Measurements from ENCODE around the gene WNT4.
A peak's percentile ranks its signal among the peaks of the same experiment; 100 is the strongest.

WNT4 gene

GRCh38 chr1:22078133-22078532 lies 64.8 kb downstream of the WNT4 start:
- ATAC-seq (ENCODE audit: low read depth) (no peak), DNase-seq (ENCODE audit: low spot score in 2 of 2) (no peak)
- peaks cover 34% of the 10 kb centered on the region for H3K36me3 Mint-ChIP-seq
- no peaks in the 10 kb centered on the region for H3K9me3 Mint-ChIP-seq
- H3K4me1 Mint-ChIP-seq, result peaks cover 49% of the 10 kb centered on the region
- H3K27me3 Mint-ChIP-seq, result no peaks in the 10 kb centered on the region
- peak overlapping the region; percentile 35 for H3K27ac Mint-ChIP-seq
- H3K4me3 Mint-ChIP-seq, result no peak overlapping the region

- Mint-ChIP-seq H3K4me1 (peaks cover 49% of the 10 kb centered on the region), H3K36me3 (peaks cover 34% of the 10 kb centered on the region), H3K4me3 (no peak overlapping the region), H3K27me3 (no peaks in the 10 kb centered on the region), H3K9me3 (no peaks in the 10 kb centered on the region), H3K27ac (peak overlapping the region; percentile 35)
- DNase-seq (ENCODE audit: low spot score in 2 of 2) (no peak), ATAC-seq (ENCODE audit: low read depth) (no peak)
Measured at GRCh38 chr1:22077728-22078127, 65.2 kb downstream of the WNT4 start.

GRCh38 chr1:22076346-22076745 lies 66.6 kb downstream of the WNT4 start:
- no peak for ATAC-seq (ENCODE audit: low read depth)
- H3K4me3 Mint-ChIP-seq, result peak overlapping the region; percentile 66
- H3K36me3 Mint-ChIP-seq, result peaks cover 26% of the 10 kb centered on the region

GRCh38 chr1:22075718-22076117 lies 67.2 kb downstream of the WNT4 start:
- Mint-ChIP-seq H3K9me3 (no peaks in the 10 kb centered on the region), H3K27ac (peak overlapping the region; percentile 59), H3K4me1 (peaks cover 51% of the 10 kb centered on the region), H3K36me3 (peaks cover 26% of the 10 kb centered on the region), H3K4me3 (peak overlapping the region; percentile 66), H3K27me3 (no peaks in the 10 kb centered on the region)
- DNase-seq (ENCODE audit: low spot score in 2 of 2) (no peak), ATAC-seq (ENCODE audit: low read depth) (peak; percentile 59)

More at GRCh38 chr1:22076346-22076745, 66.6 kb downstream of the WNT4 start:
- no peaks in the 10 kb centered on the region for H3K27me3 Mint-ChIP-seq
- peaks cover 50% of the 10 kb centered on the region for H3K4me1 Mint-ChIP-seq
- DNase-seq (ENCODE audit: low spot score in 2 of 2), result no peak
- no peaks in the 10 kb centered on the region for H3K9me3 Mint-ChIP-seq
- H3K27ac Mint-ChIP-seq, result peak overlapping the region; percentile 59

- DNase-seq (ENCODE audit: low spot score in 2 of 2) (no peak), ATAC-seq (ENCODE audit: low read depth) (peak; percentile 42)
- no peaks in the 10 kb centered on the region for H3K27me3 Mint-ChIP-seq
- H3K36me3 Mint-ChIP-seq, result peaks cover 29% of the 10 kb centered on the region
- H3K4me3 Mint-ChIP-seq, result peak overlapping the region; percentile 51
- no peaks in the 10 kb centered on the region for H3K9me3 Mint-ChIP-seq
- peak overlapping the region; percentile 81 for H3K27ac Mint-ChIP-seq
- H3K4me1 Mint-ChIP-seq, result peaks cover 52% of the 10 kb centered on the region
Measured at GRCh38 chr1:22074803-22075202, 68.1 kb downstream of the WNT4 start.

- peak overlapping the region; percentile 45 for H3K27ac Mint-ChIP-seq
- ATAC-seq (ENCODE audit: low read depth) (no peak), DNase-seq (ENCODE audit: low spot score in 2 of 2) (no peak)
- H3K36me3 Mint-ChIP-seq, result peaks cover 21% of the 10 kb centered on the region
- no peak overlapping the region for H3K4me3 Mint-ChIP-seq
- H3K27me3 Mint-ChIP-seq, result no peaks in the 10 kb centered on the region
- peaks cover 54% of the 10 kb centered on the region for H3K4me1 Mint-ChIP-seq
- H3K9me3 Mint-ChIP-seq, result no peaks in the 10 kb centered on the region
Measured at GRCh38 chr1:22071511-22071910, 71.4 kb downstream of the WNT4 start.

Data from memory B cell (primary cell).